GM18505 (cell line): Measurements from ENCODE around the gene DMWD.

Source experiments
- ATAC-seq: cut with Tn5 transposase; IDR thresholded peaks from one replicate; pipeline ENCODE4 v1.9.1; 2021; ENCODE audit not compliant: unreplicated experiment
- POLR2A ChIP-seq: IDR thresholded peaks from 4 replicates; pipeline ENCODE4 v1.6.1; 2011; ENCODE audit warnings: borderline replicate concordance; ENCODE audit not compliant: insufficient read depth, insufficient read length; ENCODE audit errors: extremely low read depth

DMWD gene

DNA sequence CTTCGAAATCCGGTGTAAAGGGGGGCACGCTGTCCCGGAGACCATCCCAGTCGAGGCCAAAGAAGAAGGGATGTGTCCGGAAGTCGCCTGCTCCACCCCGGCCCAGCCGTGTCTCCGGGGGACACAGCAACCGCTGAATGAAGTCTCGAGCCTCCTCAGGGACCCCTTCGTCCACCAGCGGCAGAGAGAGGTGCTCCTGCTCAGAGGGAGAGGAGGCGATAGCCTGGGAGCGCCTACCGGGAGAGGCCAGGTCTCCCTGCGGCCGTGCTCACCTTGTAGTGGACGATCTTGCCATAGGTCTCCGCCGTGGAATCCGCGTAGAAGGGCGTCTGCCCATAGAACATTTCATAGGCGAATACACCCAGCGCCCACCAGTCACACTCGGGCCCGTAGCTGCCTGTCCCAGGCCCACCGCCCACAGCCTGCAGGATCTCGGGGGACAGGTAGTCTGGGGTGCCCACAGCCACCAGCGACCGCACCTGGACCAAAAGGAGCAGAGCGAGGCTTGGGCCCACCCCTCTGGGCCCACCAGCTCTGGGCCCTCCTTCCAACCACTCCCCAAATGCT, 15.2 kb downstream of the DMWD start:
- no peak for TF ChIP-seq POLR2A
- no peak for ATAC-seq

DNA sequence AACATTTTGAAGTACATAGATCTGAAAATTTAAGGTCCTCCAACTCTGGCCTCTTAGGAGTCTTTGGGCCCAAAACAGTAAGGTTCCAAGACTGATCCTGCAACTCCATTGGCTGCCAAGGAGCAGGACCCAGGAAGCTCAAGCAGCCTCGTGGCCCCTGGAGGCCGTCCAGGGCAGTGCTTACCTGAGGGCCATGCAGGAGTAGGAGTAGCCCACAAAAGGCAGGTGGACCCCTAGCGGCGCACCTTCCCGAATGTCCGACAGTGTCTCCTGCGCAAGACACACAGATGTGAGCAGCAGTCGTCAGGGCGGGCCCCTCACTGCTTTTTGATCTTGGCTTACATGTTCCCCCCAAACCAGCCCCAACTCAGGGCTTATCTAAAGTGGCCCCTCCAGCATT, 17.9 kb downstream of the DMWD start:
- no peak for TF ChIP-seq POLR2A
- ATAC-seq = no peak

DNA sequence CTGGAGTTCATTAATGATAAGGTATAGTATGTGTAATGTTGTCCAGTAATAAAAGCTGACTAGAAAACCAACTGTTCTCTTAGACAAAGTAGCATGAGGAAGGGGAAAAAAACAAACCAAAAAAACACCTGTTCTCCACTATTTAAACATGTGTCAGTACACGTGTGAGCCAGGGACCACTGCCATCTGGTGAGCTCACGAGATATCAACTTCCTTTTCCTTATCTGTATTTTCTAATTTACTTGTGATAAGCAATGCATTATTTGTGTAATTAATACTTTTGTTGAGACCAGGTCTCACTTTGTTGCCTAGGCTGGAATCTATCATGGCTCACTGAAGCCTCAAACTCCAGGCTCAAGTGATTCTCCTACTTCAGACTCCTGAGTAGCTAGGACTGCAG, 19.3 kb downstream of the DMWD start:
- no peak for TF ChIP-seq POLR2A
- ATAC-seq = no peak

DNA sequence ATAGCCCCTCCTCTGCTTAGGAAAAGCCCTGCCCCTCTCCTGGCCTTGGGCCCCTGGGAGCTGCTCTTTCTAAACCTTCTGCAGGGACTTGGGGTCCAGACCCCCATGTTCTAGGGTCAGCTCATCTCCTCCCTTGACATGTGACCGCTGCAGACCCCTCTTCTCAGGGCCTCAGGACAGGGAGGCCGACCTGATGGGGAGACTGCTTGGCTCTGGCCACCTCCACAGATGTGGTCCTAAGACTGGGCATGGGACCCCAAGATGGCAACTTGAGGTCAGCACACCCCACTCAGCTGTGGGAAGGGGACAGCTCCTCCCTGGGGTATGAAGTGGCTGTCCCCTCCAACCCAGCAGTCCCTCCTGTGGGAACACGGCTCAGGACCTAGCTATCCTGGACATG, 19.7 kb downstream of the DMWD start:
- TF ChIP-seq POLR2A = no peak

DNA sequence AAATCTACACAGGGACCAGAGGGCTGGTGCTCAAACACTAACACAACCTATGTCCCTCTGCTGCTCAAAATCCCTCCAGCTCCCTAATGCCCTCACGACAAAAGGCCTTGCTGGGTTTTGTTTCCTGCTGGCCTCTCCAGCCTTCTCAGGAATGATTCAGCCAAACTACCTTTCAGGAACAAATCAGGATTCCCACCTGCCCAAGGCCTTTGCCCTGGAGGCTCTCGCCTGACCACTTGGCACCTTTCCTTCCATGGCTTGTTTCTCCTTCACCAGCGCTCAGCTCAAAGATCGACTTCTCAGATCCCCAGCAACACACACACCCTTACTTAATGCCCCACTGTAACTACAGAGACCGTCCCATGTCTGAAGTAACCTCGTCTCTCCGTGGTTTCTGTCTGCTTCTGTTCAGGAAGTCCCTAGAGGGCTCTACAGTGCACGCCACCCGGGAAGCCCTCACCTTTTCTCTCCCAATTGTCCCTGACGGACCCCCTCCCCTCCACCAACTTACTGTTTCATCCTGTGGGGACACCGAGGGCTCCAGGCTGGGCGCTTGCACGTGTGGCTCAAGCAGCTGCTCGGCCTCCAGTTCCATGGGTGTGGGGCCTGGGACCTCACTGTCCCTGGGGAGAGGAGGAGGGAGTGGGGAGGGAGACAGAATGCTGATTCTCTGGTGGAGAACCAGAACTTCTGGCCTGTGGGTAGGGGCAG, 20.4 kb downstream of the DMWD start:
- TF ChIP-seq POLR2A = no peak
- no peak for ATAC-seq

More for the DNA sequence above, 19.7 kb downstream of the DMWD start:
- ATAC-seq = no peak

DNA sequence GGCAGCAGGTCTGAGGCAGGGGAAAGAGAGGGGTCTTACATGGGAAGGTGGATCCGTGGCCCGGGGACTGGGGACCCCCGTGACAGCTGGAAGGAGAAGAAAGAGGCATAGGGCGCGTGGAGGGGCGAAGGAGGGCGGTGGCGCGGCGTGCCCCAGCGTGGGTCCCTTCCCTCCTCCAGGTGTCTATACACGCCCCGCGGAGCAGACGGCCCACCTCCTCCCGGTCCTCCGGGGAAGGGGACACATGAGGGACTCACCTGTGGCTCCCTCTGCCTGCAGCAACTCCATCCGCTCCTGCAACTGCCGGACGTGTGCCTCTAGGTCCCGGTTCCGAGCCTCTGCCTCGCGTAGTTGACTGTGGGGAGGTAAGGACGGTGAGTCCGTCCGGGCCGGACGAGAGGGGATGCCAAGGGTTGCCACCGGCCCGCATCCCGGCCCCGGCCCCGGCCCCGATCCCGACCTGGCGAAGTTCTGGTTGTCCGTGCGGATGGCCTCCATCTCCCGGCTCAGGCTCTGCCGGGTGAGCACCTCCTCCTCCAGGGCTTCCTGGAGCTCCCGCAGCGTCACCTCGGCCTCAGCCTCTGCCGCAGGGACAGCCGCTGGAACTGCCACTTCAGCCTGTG, 21.2 kb downstream of the DMWD start:
- no peak for ATAC-seq
- TF ChIP-seq POLR2A = peak; percentile 31

DNA sequence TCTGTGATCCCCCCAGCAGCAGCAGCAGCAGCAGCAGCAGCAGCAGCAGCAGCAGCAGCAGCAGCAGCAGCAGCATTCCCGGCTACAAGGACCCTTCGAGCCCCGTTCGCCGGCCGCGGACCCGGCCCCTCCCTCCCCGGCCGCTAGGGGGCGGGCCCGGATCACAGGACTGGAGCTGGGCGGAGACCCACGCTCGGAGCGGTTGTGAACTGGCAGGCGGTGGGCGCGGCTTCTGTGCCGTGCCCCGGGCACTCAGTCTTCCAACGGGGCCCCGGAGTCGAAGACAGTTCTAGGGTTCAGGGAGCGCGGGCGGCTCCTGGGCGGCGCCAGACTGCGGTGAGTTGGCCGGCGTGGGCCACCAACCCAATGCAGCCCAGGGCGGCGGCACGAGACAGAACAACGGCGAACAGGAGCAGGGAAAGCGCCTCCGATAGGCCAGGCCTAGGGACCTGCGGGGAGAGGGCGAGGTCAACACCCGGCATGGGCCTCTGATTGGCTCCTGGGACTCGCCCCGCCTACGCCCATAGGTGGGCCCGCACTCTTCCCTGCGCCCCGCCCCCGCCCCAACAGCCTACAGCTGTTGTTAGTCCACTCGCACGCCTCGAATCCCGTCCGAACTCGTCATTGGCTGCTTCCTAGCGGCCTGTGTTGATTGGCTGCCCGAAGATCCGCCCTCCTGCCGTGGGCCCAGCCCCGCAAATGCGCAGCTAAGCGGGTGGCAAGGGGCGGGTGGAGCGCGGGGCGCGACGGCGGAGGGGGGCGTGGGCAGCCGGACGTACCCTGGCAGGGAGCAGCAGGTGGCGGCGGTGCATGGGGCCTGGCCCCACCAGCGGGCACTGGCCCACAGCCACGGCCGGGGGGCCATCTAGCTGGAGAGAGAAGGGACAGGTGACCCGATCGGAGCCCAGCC, 22.2 kb downstream of the DMWD start:
- peak; percentile 38 for TF ChIP-seq POLR2A
- ATAC-seq = peak; percentile 55

DNA sequence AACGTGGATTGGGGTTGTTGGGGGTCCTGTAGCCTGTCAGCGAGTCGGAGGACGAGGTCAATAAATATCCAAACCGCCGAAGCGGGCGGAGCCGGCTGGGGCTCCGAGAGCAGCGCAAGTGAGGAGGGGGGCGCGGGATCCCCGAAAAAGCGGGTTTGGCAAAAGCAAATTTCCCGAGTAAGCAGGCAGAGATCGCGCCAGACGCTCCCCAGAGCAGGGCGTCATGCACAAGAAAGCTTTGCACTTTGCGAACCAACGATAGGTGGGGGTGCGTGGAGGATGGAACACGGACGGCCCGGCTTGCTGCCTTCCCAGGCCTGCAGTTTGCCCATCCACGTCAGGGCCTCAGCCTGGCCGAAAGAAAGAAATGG, 22.8 kb downstream of the DMWD start:
- no peak for TF ChIP-seq POLR2A
- ATAC-seq = no peak

DNA sequence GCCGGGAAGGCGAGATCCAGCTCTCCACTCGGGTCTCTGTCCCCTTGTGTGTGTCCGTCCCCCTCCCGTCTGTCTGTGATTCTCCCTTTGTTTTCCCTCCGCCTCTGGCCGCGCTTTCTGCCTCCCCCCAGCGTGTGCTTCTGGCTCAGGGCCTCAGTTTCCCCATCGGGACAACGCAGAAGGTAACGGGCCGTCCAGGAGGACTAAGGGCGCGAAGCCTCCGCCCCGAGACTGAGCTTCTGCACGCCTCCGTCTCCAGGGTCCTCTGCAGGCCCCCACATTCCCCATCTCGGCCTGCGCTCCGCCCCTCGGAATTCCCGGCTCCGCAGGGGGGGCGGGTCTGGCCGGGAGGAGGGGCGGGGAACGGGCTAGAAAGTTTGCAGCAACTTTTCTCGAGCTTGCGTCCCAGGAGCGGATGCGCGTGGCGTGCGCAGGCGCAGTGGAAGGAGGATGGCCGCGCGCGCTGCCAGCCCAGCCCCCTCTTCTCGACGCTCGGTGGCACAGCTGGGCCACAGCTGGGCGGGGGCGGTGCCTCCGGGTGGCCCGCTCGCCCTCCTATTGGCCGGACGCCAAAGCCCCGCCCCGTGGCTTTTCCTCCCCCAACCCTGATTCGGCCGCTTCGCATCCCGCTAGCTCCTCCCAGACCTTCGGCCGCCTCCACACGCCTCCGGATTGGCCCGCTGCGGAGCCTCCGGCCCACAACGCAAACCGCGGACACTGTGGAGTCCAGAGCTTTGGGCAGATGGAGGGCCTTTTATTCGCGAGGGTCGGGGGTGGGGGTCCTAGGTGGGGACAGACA, 23.5 kb downstream of the DMWD start, which contains the start of gene SIX5:
SIX5 (minus strand) TSS at position 269 of the 799 bp plus-strand sequence. CDS start 408 bp downstream, outside the sequence.
- ATAC-seq = peak; percentile 58
- peak; percentile 58 for TF ChIP-seq POLR2A

DNA sequence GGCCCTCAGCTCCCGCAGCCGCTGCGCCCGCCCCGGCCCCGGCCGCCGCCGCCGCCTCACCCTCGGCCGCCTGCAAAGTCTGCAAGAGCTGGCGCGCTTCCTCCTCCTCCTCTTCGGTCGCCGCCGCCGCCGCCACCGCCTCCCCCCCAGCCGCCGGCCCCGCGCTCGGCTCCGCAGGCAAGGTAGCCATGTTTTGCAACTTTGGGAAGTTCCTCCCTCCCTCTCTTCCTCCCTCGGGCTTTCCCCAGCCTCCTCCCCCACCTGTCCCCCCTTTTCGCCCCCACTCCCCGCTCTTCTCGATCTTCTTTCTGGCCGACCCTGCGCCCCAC, 24.0 kb downstream of the DMWD start:
- TF ChIP-seq POLR2A = no peak
- ATAC-seq = no peak

DNA sequence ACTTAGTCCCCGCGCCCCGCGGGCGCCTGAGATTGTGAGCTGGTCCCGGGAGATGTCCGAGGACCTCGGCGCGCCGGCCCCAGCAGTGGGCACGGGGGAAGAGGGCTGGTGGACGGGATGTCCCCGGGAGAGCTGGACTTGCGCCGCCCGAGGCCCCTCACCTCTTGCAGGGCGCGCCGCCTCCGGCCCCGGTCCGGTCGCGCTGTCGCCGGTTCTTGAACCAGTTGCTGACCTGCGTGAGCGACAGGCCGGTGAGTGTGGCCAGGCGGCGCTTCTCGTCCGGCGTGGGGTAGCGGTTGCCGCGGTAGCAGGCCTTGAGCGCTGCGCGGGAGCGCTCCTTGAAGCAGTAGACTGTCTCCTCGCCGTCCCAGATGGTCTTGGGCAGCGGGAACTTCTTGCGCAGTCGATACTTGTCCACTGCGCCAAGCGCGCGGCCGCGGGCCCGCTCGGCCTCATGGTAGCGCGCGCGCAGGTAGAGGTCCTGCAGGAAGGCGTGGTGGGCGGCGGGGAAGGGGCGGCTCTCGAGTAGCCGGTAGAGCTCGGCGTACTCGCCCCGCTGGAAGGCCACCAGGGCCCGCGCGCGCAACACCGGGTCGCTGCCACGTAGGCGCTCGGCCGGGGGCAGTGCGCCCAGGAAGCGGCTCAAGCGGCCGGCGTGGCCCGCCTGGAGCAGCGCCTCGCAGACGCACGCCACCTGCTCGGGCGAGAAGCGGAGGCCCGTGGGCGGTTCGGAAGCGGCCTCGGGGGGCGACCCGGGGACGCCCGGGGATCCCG, 24.6 kb downstream of the DMWD start:
- TF ChIP-seq POLR2A = peak; percentile 48
- no peak for ATAC-seq

DNA sequence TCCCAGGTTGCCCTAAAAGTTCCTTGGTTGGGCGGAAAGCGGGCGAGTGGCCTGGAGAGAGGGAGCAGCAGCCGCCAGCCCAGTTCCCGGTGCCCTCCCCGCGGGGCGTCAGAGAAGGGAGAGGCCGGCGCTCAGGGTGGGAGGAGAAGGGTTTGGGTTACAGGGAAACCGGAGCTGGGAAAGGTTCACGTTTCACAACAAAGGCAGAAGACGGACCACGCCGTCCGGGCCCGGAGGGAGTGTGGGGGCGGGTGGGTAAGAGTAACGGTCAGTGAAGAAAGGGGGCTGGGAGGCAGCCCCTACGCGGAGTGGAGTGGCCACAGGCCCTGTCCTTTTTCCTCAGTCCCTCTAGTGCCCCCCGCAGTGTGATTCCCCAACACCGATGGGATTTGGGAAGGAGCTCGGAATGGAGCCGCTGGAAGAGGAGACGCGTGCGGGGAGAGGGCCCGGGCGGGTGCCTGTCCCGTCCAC, 25.2 kb downstream of the DMWD start:
- TF ChIP-seq POLR2A = no peak
- ATAC-seq = no peak
